Subcutaneous adipose tissue (tissue), 4 donors: ENCODE results near the gene SULT1C2. TPM values are rescaled to one million over a fixed set of nuclear protein-coding genes. Genes with fewer than 3 reads are reported as not detected.

Experiments
- CTCF ChIP-seq: fragments of 450-650 bp; IDR thresholded peaks from one replicate; pipeline ENCODE4 v1.5.1; 2016; ENCODE audit warnings: low read depth, mild to moderate bottlenecking, control low read depth, antibody characterized with exemption, moderate library complexity
- total RNA-seq, 4 donors: library from RNA; depleted of rRNA; stranded (reverse); fragments of >200 nt; gene quantifications; one replicate each; pipeline ENCODE4 v1.1.0, GENCODE V29; 2016

The SULT1C2 gene
- 1 to 10 TPM in 1 of 4 donors, under 1 TPM in 2, not detected in 1; 0.51 to 1.5 (median 0.98) TPM for total RNA-seq

- no peak for TF ChIP-seq CTCF
These were observed at the start of gene SULT1C2 for GRCh38 chr2:108288534-108289106. Gene SULT1C2, plus strand, starts transcription at chr2:108288895. Its CDS starts 4,773 bp downstream, at chr2:108293668.

- no peak for TF ChIP-seq CTCF
These were observed 48.9 kb upstream of the SULT1C2 start, which contains the start of gene SULT1C3 for GRCh38 chr2:108239786-108240185. Gene SULT1C3, plus strand, starts transcription at chr2:108239968. Its CDS starts 7,227 bp downstream, at chr2:108247195.

GRCh38 chr2:108240966-108241365, 47.7 kb upstream of the SULT1C2 start:
- no peak for TF ChIP-seq CTCF

GRCh38 chr2:108243566-108243965, 45.1 kb upstream of the SULT1C2 start:
- TF ChIP-seq CTCF: no peak

- no peak for TF ChIP-seq CTCF
These were observed 43.9 kb upstream of the SULT1C2 start for GRCh38 chr2:108244667-108245414.

- no peak for TF ChIP-seq CTCF
These were observed 35.6 kb upstream of the SULT1C2 start for GRCh38 chr2:108253106-108253505.

- no peak for TF ChIP-seq CTCF
These were observed 30.9 kb upstream of the SULT1C2 start for GRCh38 chr2:108257757-108258331.
